Ovary (tissue), 9 donors: ENCODE measurements around the gene DTNBP1. TPM values are rescaled to one million over a fixed set of nuclear protein-coding genes. Genes with fewer than 3 reads are reported as not detected.
"Not testable (repeated sequence)": the region's sequence is repeated elsewhere in the genome, so short reads cannot be mapped to it uniquely, and the experiment has no call there.

ENCODE experiments used
- DNase-seq, 5 donors: peaks; one replicate each; pipeline ENCODE4 v3.0.0-alpha.2; 2019 to 2020
- H3K27ac ChIP-seq, 2 donors: fragments of 200-600 bp; one replicate each; pipeline versions ENCODE4 v1.5.1 to v1.8.0; 2019 to 2022
- H3K27me3 ChIP-seq: fragments of 200-600 bp; one replicate; pipeline ENCODE4 v1.8.0; 2022
- H3K36me3 ChIP-seq: fragments of 200-600 bp; sonication (generic); one replicate; pipeline ENCODE4 v1.5.1; 2019
- H3K4me1 ChIP-seq: one replicate; pipeline ENCODE4 v1.8.1; 2013; ENCODE audit warnings: mild to moderate bottlenecking, moderate library complexity; ENCODE audit not compliant: insufficient read depth
- H3K4me3 ChIP-seq: fragments of 200-600 bp; sonication (generic); one replicate; pipeline ENCODE4 v1.5.1; 2017
- H3K9me3 ChIP-seq, 2 donors: fragments of 200-600 bp in 1 of 2; sonication (generic) in 1 of 2; one replicate each; pipeline versions ENCODE4 v1.5.1 to v1.8.1; 2013 to 2019; ENCODE audit warnings: mild to moderate bottlenecking in 1 of 2, moderate library complexity in 1 of 2
- EP300 ChIP-seq: sonication (generic); formaldehyde crosslinking; IDR thresholded peaks from one replicate; pipeline ENCODE4 v1.6.1; 2017; ENCODE audit warnings: antibody characterized with exemption
- POLR2A ChIP-seq: fragments of 450-650 bp; IDR thresholded peaks from one replicate; pipeline ENCODE4 v1.6.1; 2017; ENCODE audit warnings: antibody characterized with exemption, mild to moderate bottlenecking, moderate library complexity
- WGBS, 3 donors: extraction: QIAGEN DNeasy Blood & Tissue Kit in 1 of 3; methylation state at CpG; one replicate each; pipeline versions ENCODE4 v1.1.5 to v1.1.7; 2013 to 2017; 5-methylcytosine and 5-hydroxymethylcytosine counted together
- intact Hi-C, 4 donors: fragments of 100-400 bp; cut with DNase I; formaldehyde crosslinking; loops; one replicate each; pipeline versions ENCODE4 v1.11.0 to v1.15.1; 2022 to 2023
- polyA plus RNA-seq, 2 donors: library from polyadenylated mRNA; stranded (reverse); fragments of 200-250 nt in 1 of 2; fragments of 350-450 nt in 1 of 2; fragmentation: Illumina TruSeq in 1 of 2; extraction: RNeasy Lipid Tissue Mini Kit (QIAGEN cat#74804) in 1 of 2; gene quantifications; one replicate each; pipeline ENCODE4 v1.2.3, GENCODE V29; 2013 to 2014
- total RNA-seq, 7 donors: library from RNA; depleted of rRNA in 2 of 7; stranded (reverse); fragments of >200 nt in 2 of 7; fragmentation: NEBNext Ultra II Directional in 3 of 7; extraction: Animal tissue kit (Norgen Biotek cat#: 25700) in 3 of 7; gene quantifications; one replicate each; pipeline versions ENCODE4 v1.1.0 to v1.2.4, GENCODE V29; 2016 to 2023
- TF ChIP-seq, protein P1 (sequence below), 3 donors: fragments of 450-650 bp in 2 of 3; fragments of 200-600 bp in 1 of 3; IDR thresholded peaks; one replicate each; pipeline versions ENCODE4 v1.5.1 to v1.8.0; 2016 to 2022; ENCODE audit warnings: antibody characterized with exemption in 3 of 3, mild to moderate bottlenecking in 1 of 3
- donor health status: DM: no; HTN: no; CAD: no; lungs with moderate emphysema.
- donor health status: DM: no; HTN: no; CAD: no.
- donor health status: Bipolar disorder and iron deficiency.
- donor health status: DM: yes; HTN: yes; CAD: no.
- donor health status: DM: no; HTN: no; CAD: no.
- donor health status: DM: yes; HTN: yes; CAD: no.

Gene DTNBP1
- total and polyA plus RNA-seq, 9 donors: 11.0 to 21.4 (median 15.6) TPM

DNA sequence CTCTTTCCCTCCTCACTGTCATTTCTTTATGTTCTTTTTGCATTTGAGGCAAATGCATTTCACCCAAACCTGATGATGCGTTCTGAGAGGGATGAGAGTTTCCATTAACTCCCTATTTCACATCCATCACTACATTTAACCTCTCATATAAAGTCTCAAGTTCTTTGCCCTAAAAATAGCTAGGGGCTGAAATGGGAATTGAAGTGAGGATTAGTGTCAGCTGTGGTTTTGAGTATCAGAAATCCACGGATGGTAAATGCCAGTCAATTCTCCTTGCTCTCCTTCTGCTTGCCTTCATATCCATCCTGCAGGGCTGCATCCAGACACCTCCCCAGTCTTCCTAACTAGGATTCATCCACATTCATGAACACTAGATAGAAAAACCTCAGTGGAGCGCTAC lies 10.0 kb upstream of the DTNBP1 start:
- DNase-seq: no peak
- no peaks in the 10 kb centered on the region for H3K36me3 ChIP-seq
- WGBS, 3 donors: 69 to 76% (median 71%) methylated on average over 3 of the region's 3 CpGs
- H3K4me1 ChIP-seq: no peaks in the 10 kb centered on the region
- no peaks in the 10 kb centered on the region for H3K9me3 ChIP-seq
- intact Hi-C loops: no loop called here
- no peak overlapping the region for H3K4me3 ChIP-seq
- TF ChIP-seq EP300: no peak
- TF ChIP-seq, protein P1, sequence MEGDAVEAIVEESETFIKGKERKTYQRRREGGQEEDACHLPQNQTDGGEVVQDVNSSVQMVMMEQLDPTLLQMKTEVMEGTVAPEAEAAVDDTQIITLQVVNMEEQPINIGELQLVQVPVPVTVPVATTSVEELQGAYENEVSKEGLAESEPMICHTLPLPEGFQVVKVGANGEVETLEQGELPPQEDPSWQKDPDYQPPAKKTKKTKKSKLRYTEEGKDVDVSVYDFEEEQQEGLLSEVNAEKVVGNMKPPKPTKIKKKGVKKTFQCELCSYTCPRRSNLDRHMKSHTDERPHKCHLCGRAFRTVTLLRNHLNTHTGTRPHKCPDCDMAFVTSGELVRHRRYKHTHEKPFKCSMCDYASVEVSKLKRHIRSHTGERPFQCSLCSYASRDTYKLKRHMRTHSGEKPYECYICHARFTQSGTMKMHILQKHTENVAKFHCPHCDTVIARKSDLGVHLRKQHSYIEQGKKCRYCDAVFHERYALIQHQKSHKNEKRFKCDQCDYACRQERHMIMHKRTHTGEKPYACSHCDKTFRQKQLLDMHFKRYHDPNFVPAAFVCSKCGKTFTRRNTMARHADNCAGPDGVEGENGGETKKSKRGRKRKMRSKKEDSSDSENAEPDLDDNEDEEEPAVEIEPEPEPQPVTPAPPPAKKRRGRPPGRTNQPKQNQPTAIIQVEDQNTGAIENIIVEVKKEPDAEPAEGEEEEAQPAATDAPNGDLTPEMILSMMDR (IDR thresholded peaks at IDR 0.05): no peak
- TF ChIP-seq POLR2A: no peak
- H3K27me3 ChIP-seq: no peaks in the 10 kb centered on the region
- H3K27ac ChIP-seq: no peak overlapping the region

DNA sequence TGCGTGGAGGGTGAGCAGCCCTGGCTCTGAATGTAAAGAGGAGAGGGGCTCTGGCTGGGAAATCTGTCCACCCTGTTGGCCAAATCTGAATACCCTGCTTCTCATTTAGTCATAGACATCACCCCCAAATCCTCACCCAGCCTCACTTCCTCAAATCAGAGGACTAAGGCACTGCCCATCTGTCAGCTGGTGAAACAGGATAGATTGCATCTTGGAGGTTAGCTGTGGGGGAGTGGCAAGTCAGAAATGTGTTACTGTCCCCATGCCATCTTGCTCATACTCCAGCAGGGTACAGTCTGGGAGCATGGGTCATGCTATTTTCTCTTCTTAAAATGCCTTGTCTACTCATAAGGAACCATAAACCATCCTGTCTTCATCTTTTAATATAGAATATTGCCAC lies 9.5 kb upstream of the DTNBP1 start:
- 83 to 95% (median 92%) methylated on average over 1 of the region's 1 CpG for WGBS, 3 donors
- Histone ChIP-seq H3K4me3 (no peak overlapping the region), H3K9me3 (no peaks in the 10 kb centered on the region), H3K36me3 (no peaks in the 10 kb centered on the region), H3K27ac (no peak overlapping the region), H3K27me3 (no peaks in the 10 kb centered on the region), H3K4me1 (no peaks in the 10 kb centered on the region)
- no peak for DNase-seq
- intact Hi-C loops: no loop called here
- TF ChIP-seq POLR2A: no peak
- TF ChIP-seq, protein P1 (IDR thresholded peaks at IDR 0.05): no peak
- TF ChIP-seq EP300: no peak

DNA sequence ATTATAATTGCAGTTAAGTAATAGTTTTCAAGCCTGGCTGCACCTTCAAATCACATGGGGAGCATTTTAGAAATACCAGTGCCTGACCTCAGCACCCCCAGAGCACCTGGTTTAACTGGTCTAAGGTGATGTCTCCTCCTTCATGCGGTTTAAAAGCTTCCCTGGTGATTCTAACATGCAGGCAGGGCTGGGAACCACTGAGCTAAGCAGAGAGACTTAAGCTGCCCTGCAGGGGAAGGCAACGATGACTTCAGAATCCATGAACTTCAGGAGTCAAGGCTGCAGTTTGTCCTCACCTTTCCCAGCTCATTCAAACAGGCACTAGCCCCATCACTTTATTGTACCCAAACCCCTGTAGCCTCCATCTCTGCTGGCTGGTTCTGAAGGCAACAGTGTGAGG lies 6.1 kb upstream of the DTNBP1 start:
- H3K27ac ChIP-seq: no peak overlapping the region
- no peaks in the 10 kb centered on the region for H3K4me1 ChIP-seq
- no peak overlapping the region for H3K4me3 ChIP-seq
- H3K9me3 ChIP-seq: no peaks in the 10 kb centered on the region
- H3K27me3 ChIP-seq: no peaks in the 10 kb centered on the region
- no peaks in the 10 kb centered on the region for H3K36me3 ChIP-seq
- TF ChIP-seq EP300: no peak
- TF ChIP-seq POLR2A: no peak
- TF ChIP-seq, protein P1 (IDR thresholded peaks at IDR 0.05): no peak
- WGBS, 3 donors: 53 to 78% (median 59%) methylated on average over 2 of the region's 2 CpGs
- no peak for DNase-seq
- intact Hi-C loops: no loop called here

DNA sequence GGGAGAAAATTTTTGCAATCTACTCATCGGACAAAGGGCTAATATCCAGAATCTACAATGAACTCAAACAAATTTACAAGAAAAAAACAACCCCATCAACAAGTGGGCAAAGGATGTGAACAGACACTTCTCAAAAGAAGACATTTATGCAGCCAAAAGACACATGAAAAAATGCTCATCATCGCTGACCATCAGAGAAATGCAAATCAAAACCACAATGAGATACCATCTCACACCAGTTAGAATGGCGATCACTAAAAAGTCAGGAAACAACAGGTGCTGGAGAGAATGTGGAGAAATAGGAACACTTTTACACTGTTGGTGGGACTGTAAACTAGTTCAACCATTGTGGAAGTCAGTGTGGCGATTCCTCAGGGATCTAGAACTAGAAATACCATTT lies 4.1 kb upstream of the DTNBP1 start:
- H3K4me3 ChIP-seq, DNase-seq, H3K4me1 ChIP-seq, intact Hi-C loops, H3K27ac ChIP-seq, H3K9me3 ChIP-seq, H3K36me3 ChIP-seq, H3K27me3 ChIP-seq: not testable (repeated sequence)
- WGBS, 3 donors: 95 to 97% (median 96%) methylated on average over 3 to 4 of the region's 4 CpGs

DNA sequence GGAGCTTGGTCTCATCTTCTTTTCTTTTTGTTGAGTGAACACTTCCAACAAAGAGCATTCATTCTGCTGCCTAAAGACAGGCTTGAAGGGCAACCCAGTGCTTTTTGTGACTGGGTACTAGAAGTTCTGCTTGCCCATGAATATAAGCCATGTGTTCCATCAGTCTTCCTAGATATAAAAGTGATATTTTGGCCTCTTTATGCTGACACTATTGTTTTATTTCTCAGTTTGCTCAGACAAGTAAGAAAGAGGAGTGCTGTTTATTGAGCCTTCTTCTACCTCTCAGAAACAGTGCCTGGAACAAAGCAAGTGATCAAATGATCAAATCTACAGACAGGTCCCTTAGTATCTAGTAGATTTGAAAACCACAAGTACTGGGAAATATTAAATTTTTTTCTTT lies 2.4 kb upstream of the DTNBP1 start:
- H3K9me3 ChIP-seq: no peaks in the 10 kb centered on the region
- no peak for TF ChIP-seq POLR2A
- no peak for TF ChIP-seq EP300
- TF ChIP-seq, protein P1 (IDR thresholded peaks at IDR 0.05): no peak
- H3K27ac ChIP-seq: no peak overlapping the region
- H3K4me1 ChIP-seq: peaks cover 5% of the 10 kb centered on the region
- intact Hi-C loops: no loop called here
- no peaks in the 10 kb centered on the region for H3K27me3 ChIP-seq
- H3K4me3 ChIP-seq: no peak overlapping the region
- DNase-seq: no peak
- no peaks in the 10 kb centered on the region for H3K36me3 ChIP-seq
